Activated T-helper 2 cell treated with anti-CD3 and anti-CD28 coated beads, Interferon-gamma antibody, Interleukin-2, Interleukin-4, amounts not matched to agents 10 μg/mL and 5 μg/mL and 100 μg/mL, durations not matched to agents 14 hours and 24 hours and 36 hours (primary cell): Measurements from ENCODE around the gene ZNF283. TPM values are rescaled to one million over a fixed set of nuclear protein-coding genes. Genes with fewer than 3 reads are reported as not detected.
"Not testable (repeated sequence)": the region's sequence is repeated elsewhere in the genome, so short reads cannot be mapped to it uniquely, and the experiment has no call there.

ENCODE experiments used
- DNase-seq: peaks from one replicate; pipeline ENCODE4 v3.0.0; 2021; ENCODE audit warnings: low spot score
- H3K27ac Mint-ChIP-seq: one replicate; pipeline ENCODE4 v1.8.0; 2021; ENCODE audit warnings: mixed read lengths
- H3K27me3 Mint-ChIP-seq: one replicate; pipeline ENCODE4 v1.8.0; 2021; ENCODE audit warnings: low read depth, mixed read lengths
- H3K36me3 Mint-ChIP-seq: one replicate; pipeline ENCODE4 v1.8.0; 2021; ENCODE audit warnings: low read depth, mixed read lengths
- H3K4me1 Mint-ChIP-seq: one replicate; pipeline ENCODE4 v1.8.0; 2021; ENCODE audit warnings: low read depth, mixed read lengths
- H3K4me3 Mint-ChIP-seq: one replicate; pipeline ENCODE4 v1.8.0; 2021; ENCODE audit warnings: low read depth, mild to moderate bottlenecking, moderate library complexity, mixed read lengths
- H3K9me3 Mint-ChIP-seq: one replicate; pipeline ENCODE4 v1.8.0; 2021; ENCODE audit warnings: mixed read lengths
- intact Hi-C: fragments of 100-400 bp; cut with micrococcal nuclease; formaldehyde crosslinking; loops from one replicate; pipeline ENCODE4 v1.15.1; 2023
- total RNA-seq: library from RNA; stranded (reverse); gene quantifications from 2 replicates; pipeline ENCODE4 v1.2.3, GENCODE V29; 2022

ZNF283 gene
- total RNA-seq, 1 donor from 2014 or later: 3.6 TPM

DNA sequence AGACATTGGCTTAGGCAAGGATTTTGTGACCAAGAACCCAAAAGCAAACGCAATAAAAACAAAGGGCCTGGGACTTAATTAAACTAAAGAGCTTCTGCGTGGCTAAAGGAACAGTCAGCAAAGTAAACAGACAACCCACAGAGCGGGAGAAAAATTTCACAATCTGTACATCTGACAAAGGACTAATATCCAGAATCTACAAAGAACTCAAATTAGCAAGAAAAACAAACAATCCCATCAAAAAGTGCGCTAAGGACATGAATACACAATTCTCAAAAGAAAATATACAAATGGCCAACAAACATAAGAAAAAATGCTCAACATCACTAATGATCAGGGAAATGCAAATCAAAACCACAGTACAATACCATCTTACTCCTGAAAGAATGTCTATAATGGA, 2.5 kb upstream of the ZNF283 start:
- Mint-ChIP-seq H3K9me3 (peaks cover 56% of the 10 kb centered on the region), H3K27me3 (peaks cover 19% of the 10 kb centered on the region), H3K36me3 (peaks cover 24% of the 10 kb centered on the region), H3K4me1 (peaks cover 26% of the 10 kb centered on the region)
- H3K4me3 Mint-ChIP-seq, intact Hi-C loops, H3K27ac Mint-ChIP-seq, DNase-seq: not testable (repeated sequence)

DNA sequence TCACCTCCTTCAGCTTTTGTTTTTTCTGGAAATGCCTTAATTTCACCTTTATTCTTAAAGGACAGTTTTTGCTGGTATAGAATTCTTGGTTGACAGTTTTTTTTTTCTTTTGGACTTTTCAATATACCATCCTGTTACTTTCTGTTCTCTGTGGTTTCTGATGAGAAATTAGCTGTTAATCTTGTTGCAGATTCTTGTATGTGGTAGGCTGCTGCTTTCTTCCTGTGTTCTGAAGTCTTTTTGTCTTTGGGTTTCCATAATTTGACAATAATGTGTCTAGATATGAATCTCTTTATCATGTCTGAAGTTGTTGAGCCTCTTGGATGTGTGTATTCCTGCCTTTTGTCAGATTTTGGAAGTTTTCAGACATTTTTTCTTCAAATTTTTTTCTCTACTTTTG, 12.0 kb downstream of the ZNF283 start:
- no peaks in the 10 kb centered on the region for H3K4me1 Mint-ChIP-seq
- no peaks in the 10 kb centered on the region for H3K27me3 Mint-ChIP-seq
- H3K27ac Mint-ChIP-seq: no peak overlapping the region
- no peak for DNase-seq
- peaks cover 66% of the 10 kb centered on the region for H3K9me3 Mint-ChIP-seq
- no peak overlapping the region for H3K4me3 Mint-ChIP-seq
- intact Hi-C loops: no loop called here
- H3K36me3 Mint-ChIP-seq: peaks cover 73% of the 10 kb centered on the region

GRCh38 chr19:43842007-43842406, 14.9 kb downstream of the ZNF283 start:
- no peaks in the 10 kb centered on the region for H3K27me3 Mint-ChIP-seq
- intact Hi-C loops: no loop called here
- H3K36me3 Mint-ChIP-seq: peaks cover 68% of the 10 kb centered on the region
- H3K4me1 Mint-ChIP-seq: no peaks in the 10 kb centered on the region
- peaks cover 66% of the 10 kb centered on the region for H3K9me3 Mint-ChIP-seq
- no peak for DNase-seq
- H3K27ac Mint-ChIP-seq: no peak overlapping the region
- H3K4me3 Mint-ChIP-seq: no peak overlapping the region

- Mint-ChIP-seq H3K27ac (no peak overlapping the region), H3K36me3 (peaks cover 43% of the 10 kb centered on the region), H3K4me3 (no peak overlapping the region), H3K9me3 (peaks cover 69% of the 10 kb centered on the region), H3K4me1 (no peaks in the 10 kb centered on the region), H3K27me3 (no peaks in the 10 kb centered on the region)
- no peak for DNase-seq
- intact Hi-C loops: no loop called here
Observed at GRCh38 chr19:43847246-43847645, 20.1 kb downstream of the ZNF283 start.

GRCh38 chr19:43847884-43848283, 20.8 kb downstream of the ZNF283 start:
- intact Hi-C loops: no loop called here
- no peak for DNase-seq
- Mint-ChIP-seq H3K4me1 (no peaks in the 10 kb centered on the region), H3K4me3 (no peak overlapping the region), H3K9me3 (peaks cover 71% of the 10 kb centered on the region), H3K36me3 (peaks cover 38% of the 10 kb centered on the region), H3K27ac (no peak overlapping the region), H3K27me3 (no peaks in the 10 kb centered on the region)

DNA sequence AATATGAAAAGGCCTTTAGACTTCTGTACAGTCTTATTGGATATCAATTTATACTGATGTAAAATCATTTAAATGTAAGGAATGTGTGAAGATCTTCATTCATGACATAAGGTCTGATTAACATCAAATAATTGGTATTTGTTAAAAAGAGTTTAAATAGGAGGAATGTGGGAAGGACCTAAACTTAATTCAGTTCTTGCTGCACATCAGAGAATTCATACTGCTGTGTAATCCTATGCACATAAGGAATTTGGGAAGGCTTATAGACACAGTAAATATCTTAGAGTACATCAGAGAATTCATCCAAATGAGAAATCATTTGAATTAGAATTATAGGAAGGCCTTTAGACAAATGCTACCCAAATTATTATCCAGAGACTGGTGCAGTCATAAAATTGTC, 21.7 kb downstream of the ZNF283 start:
- H3K9me3 Mint-ChIP-seq: peaks cover 69% of the 10 kb centered on the region
- H3K4me3 Mint-ChIP-seq: no peak overlapping the region
- H3K4me1 Mint-ChIP-seq: no peaks in the 10 kb centered on the region
- H3K27ac Mint-ChIP-seq: no peak overlapping the region
- H3K36me3 Mint-ChIP-seq: peaks cover 35% of the 10 kb centered on the region
- DNase-seq: no peak
- intact Hi-C loops: no loop called here
- no peaks in the 10 kb centered on the region for H3K27me3 Mint-ChIP-seq

DNA sequence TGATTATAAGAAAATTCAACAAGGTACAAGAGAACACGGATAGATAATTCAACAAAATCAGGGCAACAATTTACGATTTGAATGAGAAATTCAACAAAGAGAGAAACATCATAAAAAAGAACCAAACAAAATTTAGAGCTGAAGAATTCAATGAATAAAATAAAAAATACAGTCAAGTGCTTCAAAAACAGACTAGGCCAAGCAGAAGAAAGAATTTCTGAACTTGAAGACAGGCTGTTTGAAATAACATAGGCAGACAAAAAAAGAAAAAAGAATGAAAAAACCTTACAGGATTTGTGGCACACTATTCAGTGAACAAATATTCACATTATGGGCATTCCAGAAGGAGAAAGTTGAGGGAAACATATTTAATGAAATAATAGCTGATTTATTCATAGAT, 31.1 kb downstream of the ZNF283 start:
- no peaks in the 10 kb centered on the region for H3K4me1 Mint-ChIP-seq
- no peak for DNase-seq
- intact Hi-C loops: no loop called here
- H3K9me3 Mint-ChIP-seq: peaks cover 69% of the 10 kb centered on the region
- H3K4me3 Mint-ChIP-seq: no peak overlapping the region
- no peaks in the 10 kb centered on the region for H3K27me3 Mint-ChIP-seq
- H3K27ac Mint-ChIP-seq: no peak overlapping the region
- no peaks in the 10 kb centered on the region for H3K36me3 Mint-ChIP-seq

DNA sequence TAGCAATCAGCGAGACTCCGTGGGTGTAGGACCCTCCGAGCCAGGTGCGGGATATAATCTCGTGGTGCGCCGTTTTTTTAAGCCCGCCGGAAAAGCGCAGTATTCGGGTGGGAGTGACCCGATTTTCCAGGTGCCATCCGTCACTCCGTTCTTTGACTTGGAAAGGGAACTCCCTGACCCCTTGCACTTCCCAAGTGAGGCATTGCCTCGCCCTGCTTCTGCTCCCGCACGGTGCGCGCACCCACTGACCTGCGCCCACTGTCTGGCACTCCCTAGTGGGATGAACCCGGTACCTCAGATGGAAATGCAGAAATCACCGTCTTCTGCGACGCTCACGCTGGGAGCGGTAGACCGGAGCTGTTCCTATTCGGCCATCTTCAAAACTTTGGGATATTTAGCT, 39.8 kb downstream of the ZNF283 start:
- H3K4me3 Mint-ChIP-seq, H3K4me1 Mint-ChIP-seq, H3K27ac Mint-ChIP-seq, intact Hi-C loops, DNase-seq, H3K36me3 Mint-ChIP-seq, H3K27me3 Mint-ChIP-seq: not testable (repeated sequence)
- H3K9me3 Mint-ChIP-seq: peaks cover 47% of the 10 kb centered on the region

- no peaks in the 10 kb centered on the region for H3K27me3 Mint-ChIP-seq
- no peak overlapping the region for H3K27ac Mint-ChIP-seq
- no peak overlapping the region for H3K4me3 Mint-ChIP-seq
- intact Hi-C loops: no loop called here
- peaks cover 65% of the 10 kb centered on the region for H3K9me3 Mint-ChIP-seq
- DNase-seq: no peak
- H3K36me3 Mint-ChIP-seq: peaks cover 3% of the 10 kb centered on the region
- H3K4me1 Mint-ChIP-seq: no peaks in the 10 kb centered on the region
Observed at GRCh38 chr19:43872547-43873336, 45.6 kb downstream of the ZNF283 start.

GRCh38 chr19:43880483-43880882, 53.4 kb downstream of the ZNF283 start:
- intact Hi-C loops: no loop called here
- Mint-ChIP-seq H3K27me3 (no peaks in the 10 kb centered on the region), H3K27ac (no peak overlapping the region), H3K4me3 (no peak overlapping the region), H3K36me3 (no peaks in the 10 kb centered on the region), H3K9me3 (peaks cover 69% of the 10 kb centered on the region), H3K4me1 (no peaks in the 10 kb centered on the region)
- no peak for DNase-seq

- Mint-ChIP-seq H3K27me3 (no peaks in the 10 kb centered on the region), H3K36me3 (no peaks in the 10 kb centered on the region), H3K27ac (no peak within 1 kb of the TSS), H3K4me1 (no peaks in the 10 kb centered on the region), H3K4me3 (no peak within 1 kb of the TSS), H3K9me3 (peaks cover 64% of the 10 kb centered on the region)
- intact Hi-C loops: no loop called here
- DNase-seq: no peak
Observed at GRCh38 chr19:43883864-43884263, 56.7 kb downstream of the ZNF283 start, which contains the start of gene ZNF404. Gene ZNF404, minus strand, starts transcription at chr19:43883964.

GRCh38 chr19:43895727-43896308, 68.7 kb downstream of the ZNF283 start:
- intact Hi-C loops: no loop called here
- Mint-ChIP-seq H3K4me3 (no peak overlapping the region), H3K27ac (no peak overlapping the region), H3K36me3 (peaks cover 11% of the 10 kb centered on the region), H3K4me1 (no peaks in the 10 kb centered on the region), H3K27me3 (no peaks in the 10 kb centered on the region), H3K9me3 (peaks cover 64% of the 10 kb centered on the region)
- no peak for DNase-seq
